NCI-H82 treated with DMSO at 0.1 percent for 48 hours (cell line): Measurements from ENCODE around the gene ADGRL3.
"Not testable (repeated sequence)": the region's sequence is repeated elsewhere in the genome, so short reads cannot be mapped to it uniquely, and the experiment has no call there.

Experiments
- DNase-seq: peaks from one replicate; lab custom pipeline; 2025; ENCODE audit not compliant: unreplicated experiment; lab: John Stamatoyannopoulos, UW

ADGRL3 gene

DNA sequence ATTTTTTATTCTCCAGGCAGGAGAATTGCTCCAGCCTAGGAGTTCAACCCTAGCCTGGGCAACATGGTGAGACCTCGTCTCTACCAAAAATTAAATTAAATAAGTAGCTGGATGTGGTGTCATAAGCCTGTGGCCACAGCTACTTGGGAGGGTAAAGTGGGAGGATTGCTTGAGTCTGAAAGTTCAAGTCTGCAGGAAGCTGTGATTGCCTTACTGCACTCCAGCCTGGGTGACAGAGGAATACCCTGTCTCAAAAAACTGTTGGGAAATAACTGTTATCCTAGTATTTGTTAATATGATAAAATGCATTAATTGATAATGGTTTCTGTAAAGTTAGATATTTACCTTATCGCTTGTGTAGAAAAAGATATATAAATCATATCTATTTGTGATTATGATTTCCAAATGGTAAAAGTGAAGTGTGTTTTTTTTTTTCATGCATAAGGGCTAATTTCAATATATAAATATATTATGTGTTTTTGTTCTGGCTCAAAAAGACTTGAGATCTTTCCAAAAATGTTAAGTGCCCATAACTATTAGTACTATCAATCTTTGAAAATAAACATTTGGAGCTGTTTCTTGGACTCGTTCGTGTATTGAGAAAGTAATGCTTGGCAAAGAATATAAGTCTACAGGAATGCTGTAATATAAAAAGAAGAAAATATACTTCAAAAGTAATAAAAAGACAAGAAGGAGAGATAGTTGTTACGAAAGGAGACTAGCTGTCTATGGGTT lies 396.6 kb downstream of the ADGRL3 start:
- no peak for DNase-seq

DNA sequence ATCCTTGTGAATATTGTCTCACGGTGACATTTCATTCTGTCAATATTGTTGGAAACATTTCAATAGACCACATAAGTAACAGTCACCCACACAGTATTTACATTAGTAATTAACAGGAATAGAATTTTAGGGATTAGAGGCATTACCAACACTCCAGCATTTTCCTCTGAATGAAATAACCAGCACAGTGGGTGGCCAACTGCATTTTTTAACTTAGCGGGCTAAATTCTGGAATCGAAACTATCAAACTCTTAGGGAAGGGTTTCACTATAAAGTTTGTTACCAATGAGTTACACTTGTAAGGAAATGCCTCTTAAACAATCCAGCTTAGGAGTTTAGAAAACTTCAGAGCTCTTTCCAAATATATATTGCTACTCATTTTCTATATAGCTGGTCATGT lies 403.0 kb downstream of the ADGRL3 start:
- DNase-seq: no peak

DNA sequence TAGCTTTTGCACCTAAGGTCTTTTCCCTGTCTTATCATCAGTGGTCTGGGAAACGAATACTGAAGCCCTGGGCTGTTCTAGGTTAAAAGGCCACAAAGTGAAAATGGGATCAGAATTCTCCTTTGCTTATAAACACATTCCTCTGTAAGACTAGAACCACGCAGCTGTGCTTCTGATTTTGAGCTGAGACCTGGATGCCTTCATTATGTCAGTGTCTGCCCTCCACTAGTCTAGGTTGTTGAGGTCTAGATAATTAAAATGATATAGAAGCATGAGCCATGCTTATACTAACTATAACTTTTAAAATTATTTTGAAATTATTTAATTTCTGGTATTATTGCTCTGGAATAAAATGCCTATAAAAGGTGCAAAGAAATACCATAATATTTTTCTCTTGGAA lies 403.9 kb downstream of the ADGRL3 start:
- DNase-seq: no peak

DNA sequence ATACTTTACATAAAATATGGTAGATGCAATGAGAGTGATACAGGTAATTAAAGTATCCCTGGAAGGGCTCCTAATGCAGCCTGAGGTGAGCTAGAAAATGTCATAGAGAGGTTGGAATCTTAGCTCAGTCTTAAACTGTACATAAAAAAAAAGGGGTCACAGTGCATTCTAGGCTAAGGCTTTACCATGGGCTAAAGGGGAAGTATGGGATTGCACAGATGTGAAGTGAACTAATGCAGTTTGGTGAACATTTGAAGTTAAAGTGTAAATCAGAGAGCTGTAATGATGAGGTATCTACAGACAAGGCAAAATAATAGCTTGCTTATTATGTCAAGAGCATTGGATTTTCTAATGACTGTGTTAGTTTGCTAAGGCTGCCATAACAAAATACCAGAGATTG lies 405.9 kb downstream of the ADGRL3 start:
- no peak for DNase-seq

DNA sequence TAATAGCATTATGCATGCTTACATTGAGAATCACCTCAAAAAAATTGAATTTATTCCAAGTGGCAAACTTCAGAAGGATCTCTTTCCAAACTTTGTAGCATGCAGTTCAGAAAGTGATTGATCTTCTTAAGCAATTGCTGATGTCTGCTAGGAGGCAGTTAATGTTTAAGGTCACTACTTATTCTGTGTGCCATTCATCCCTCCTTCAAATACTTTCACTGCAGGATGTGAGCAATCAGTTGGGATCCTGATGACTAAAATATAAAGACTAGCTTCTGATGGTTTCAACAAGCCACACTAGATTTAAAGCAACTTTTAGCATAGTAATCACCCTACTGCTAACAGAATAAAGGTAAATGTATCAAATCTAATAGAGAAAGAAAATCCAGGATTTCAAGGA lies 414.1 kb downstream of the ADGRL3 start:
- DNase-seq: no peak

DNA sequence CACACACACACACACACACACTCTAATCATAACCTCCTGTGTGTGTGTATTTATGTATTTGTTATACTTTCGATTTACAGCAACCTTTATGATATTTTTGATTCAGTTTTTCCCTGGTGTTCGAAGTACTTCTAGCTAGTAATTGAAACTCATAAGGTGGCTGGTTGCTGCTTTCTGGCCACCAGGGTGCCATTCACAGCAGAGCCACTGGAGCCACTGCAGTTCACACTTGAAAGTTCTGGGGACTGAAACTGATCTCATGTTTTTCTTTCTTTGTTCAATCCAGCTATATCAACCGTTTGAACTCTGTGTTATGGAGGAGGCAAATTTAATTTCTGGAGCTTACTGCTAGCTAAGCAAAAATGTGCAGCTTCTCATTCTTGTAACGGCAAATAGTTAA lies 419.4 kb downstream of the ADGRL3 start:
- no peak for DNase-seq

- no peak for DNase-seq
Measured at GRCh38 chr4:61628282-61628681, 428.2 kb downstream of the ADGRL3 start.

- DNase-seq: no peak
Measured at GRCh38 chr4:61628727-61629126, 428.6 kb downstream of the ADGRL3 start.

DNA sequence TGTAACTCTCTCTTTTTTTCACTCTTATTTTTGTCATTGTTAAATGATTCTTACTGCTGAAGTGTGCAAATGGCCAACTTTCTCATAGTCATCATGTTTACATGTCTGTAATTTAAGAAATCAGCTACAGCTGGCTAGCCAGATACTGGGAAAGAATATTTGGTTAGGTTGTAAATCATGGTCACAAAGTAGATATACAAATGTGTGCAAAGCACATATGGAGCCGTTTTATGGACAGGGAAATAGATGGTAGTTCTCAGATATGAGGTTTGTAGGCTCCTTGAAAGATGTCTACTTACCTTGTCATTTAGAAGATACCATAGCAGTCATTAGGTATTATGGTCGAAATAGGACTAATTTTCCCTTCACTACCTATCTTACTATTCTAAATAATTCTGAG lies 430.4 kb downstream of the ADGRL3 start:
- DNase-seq: no peak

GRCh38 chr4:61638591-61638990 lies 438.5 kb downstream of the ADGRL3 start:
- DNase-seq: no peak

GRCh38 chr4:61646746-61647350 lies 446.7 kb downstream of the ADGRL3 start:
- DNase-seq: not testable (repeated sequence)

GRCh38 chr4:61648264-61648663 lies 448.1 kb downstream of the ADGRL3 start:
- DNase-seq: no peak

DNA sequence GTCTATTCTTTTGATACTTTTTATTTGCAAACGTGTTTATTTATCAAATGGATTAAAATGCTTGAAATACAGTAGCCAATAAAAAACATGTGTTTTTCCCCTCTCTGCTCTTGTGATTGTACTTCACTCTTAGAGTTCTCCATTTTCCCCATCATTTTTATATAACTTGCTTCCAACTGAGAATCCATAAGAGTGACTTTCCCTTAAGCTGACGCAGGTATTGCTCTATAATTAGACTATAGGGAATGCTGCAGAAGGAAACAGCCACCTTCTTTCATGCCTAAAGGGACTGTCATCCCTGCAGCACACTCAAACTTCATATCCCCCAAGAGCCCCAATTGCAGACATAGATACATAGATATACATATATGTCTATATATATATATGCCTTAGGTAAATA lies 456.9 kb downstream of the ADGRL3 start:
- DNase-seq: no peak

DNA sequence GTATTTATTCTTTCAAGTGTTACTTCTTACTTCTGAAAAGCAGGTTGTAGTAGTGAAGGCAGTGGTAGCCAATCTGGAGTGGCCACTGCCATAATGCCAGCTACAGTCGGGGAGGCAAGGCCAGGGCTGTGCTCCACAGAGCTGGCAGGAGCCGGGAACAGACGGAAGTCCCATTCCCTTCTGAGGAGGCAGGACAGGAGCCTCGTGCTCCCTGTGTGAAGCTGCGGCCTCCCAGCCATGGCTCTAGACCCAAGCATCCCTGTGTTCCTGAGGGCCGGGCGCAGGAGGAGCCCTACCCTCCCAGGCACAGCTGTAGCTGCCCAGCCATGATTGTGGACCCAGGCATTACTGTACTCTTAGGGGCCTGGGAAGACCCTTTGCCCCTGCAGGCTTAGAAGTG lies 461.8 kb downstream of the ADGRL3 start:
- DNase-seq: no peak

- no peak for DNase-seq
Measured at GRCh38 chr4:61662362-61662761, 462.2 kb downstream of the ADGRL3 start.

- no peak for DNase-seq
Measured at GRCh38 chr4:61663310-61663709, 463.2 kb downstream of the ADGRL3 start.

DNA sequence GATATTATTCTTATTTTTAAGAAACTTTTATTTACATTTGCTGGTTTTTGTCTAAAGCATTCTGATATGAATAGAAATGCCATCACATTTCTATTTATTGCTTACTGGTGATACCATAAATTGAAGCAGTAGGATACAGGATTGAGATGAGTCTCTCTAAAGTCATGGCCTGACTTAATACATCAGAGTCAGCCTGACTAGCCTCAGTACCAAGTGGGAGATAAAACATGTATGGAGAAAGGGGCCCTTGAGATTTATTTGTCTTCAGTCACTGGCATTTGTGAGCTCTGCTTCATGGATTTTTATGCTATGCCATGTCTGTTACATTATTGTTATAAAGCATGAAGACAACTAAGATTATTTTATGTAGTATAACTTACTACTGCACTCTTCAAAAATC lies 465.5 kb downstream of the ADGRL3 start:
- no peak for DNase-seq

DNA sequence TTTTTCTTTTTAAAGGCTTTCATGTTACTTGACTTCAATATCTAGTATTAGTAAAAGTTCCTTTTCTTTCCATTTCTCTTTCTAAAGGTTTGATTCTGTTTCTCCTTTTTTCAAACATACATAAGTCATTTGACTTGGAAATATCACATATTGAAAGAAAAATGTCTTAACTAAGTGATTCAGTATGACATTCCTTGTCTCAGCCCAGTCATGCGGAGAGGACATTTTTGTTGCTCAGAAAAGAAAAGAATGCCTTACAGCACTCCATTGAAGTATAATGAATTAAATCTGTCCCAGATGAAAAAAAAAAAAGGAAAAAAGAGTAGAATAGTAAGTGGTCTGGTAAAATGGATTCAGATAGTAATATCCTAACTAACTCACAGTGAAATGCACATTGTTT lies 466.1 kb downstream of the ADGRL3 start:
- no peak for DNase-seq

GRCh38 chr4:61671599-61671998 lies 471.5 kb downstream of the ADGRL3 start:
- no peak for DNase-seq

DNA sequence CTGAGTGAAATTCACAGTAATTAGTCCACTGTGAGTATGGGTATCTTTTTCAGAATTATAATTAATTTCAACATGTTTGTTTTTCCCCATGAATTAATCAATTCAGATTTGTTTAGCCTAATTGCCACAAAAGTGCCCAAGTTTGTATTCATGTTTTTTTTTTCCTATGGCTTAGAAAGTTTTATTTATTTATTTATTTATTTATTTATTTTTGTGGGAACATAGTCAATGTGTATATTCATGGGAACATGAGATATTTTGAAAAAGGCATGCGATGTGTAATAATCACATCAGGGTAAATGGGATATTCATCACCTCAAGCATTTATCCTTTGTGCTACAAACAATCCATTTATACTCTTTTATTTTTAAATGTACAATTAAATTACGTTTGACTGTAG lies 475.3 kb downstream of the ADGRL3 start:
- DNase-seq: no peak

- DNase-seq: no peak
Measured at GRCh38 chr4:61678297-61678696, 478.2 kb downstream of the ADGRL3 start.

DNA sequence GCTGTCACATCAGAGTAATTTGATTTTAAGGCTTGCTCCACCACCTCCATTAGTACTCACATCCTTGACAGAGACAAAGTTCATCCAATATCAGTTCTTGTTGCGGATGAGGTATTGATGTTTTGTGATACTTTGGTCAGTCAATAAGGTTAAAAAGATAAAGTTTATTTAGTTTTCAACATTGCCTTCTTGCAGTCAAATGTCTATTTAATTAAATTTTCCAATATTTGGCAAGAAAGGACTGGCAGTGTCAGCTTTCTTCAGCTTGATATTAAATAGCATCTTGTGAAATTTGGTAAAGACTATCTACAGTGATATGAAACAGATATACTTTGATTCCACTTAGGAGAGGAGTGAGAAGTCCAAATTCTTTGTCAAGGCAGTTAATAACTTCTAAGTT lies 493.4 kb downstream of the ADGRL3 start:
- no peak for DNase-seq

DNA sequence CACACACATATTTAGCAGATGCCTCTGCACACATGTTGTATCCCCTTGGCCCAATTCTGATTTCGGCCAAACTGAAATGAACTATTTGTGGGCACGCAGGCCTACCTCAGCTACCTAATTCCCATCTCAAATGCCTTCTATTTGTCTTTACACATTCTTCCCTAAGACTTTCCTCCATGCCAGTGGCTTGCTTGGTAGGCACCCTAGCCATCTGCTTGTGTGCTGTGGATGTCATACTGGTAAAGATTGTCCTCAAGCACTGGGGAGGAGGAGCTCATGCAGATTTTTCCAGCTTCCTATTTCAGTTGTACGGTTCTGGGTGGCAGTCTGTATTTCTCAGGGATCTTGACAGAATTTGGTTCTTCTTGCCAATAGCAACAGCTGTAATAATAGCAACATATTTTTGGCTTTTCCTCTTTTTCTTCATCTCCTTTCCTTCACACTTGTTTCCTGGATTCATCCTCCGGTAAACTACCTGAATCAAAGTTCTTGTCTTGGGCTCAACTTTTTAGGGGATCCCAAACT lies 514.3 kb downstream of the ADGRL3 start:
- DNase-seq: no peak
